Measurements from ENCODE around the gene CYREN. TPM values are rescaled to one million over a fixed set of nuclear protein-coding genes. Genes with fewer than 3 reads are reported as not detected.
"Not testable (repeated sequence)": the region's sequence is repeated elsewhere in the genome, so short reads cannot be mapped to it uniquely, and the experiment has no call there.

The CYREN gene
- total and polyA plus RNA-seq, 2 of the 13 experiments (the other 11 are each of a cell fraction or from before 2014, with no cell fraction given) = 20.7 to 60.7 TPM

- H3K4me3 ChIP-seq (replicated peaks in 1 of 3; ENCODE audit: insufficient read depth in 1 of 3, low read depth in 2 of 3, low read length in 3 of 3) = no peak overlapping the region
- intact Hi-C loops (cut with micrococcal nuclease; ENCODE audit: unreplicated experiment) (no loop called here), in situ Hi-C loops (cut with HindIII; ENCODE audit: extremely low pct_ligation_motif_present, low pct_unique_long_range_greater_than_20kb) (no loop called here)
- no peaks in the 10 kb centered on the region for H3K36me3 ChIP-seq (replicated peaks in 1 of 2; ENCODE audit: control insufficient read depth in 1 of 2, insufficient read depth in 2 of 2, low read length in 2 of 2)
- H4K20me1 ChIP-seq (ENCODE audit: insufficient read depth, low read length) = no peaks in the 10 kb centered on the region
- CTCF ChIA-PET (ENCODE audit: low intra/inter-chr PET ratio, low total read pairs) = no interaction called here
- H3K4me1 ChIP-seq (ENCODE audit: insufficient read depth, low read length) = 0 out of 2 replicates have a peak, but pooled peaks cover 6% of the 10 kb centered on the region
- no TSS peak for BruUV-seq (replicated peaks)
- WGBS (ENCODE audit: low lambda C conversion rate) = no CpG with 5 or more reads among the region's 1 CpG
- H3K27me3 ChIP-seq (ENCODE audit: control insufficient read depth in 1 of 2, insufficient read depth in 2 of 2, low read length in 2 of 2) = no peaks in the 10 kb centered on the region
- POLR2A ChIA-PET = no interaction called here
- H3K9ac ChIP-seq (ENCODE audit: insufficient read depth, low read depth, low read length) = no peak overlapping the region
- H3K27ac ChIP-seq (ENCODE audit: extremely low read length, insufficient read depth, low read length) = no peak overlapping the region
- H3K9me3 ChIP-seq (ENCODE audit: low read length) = peaks cover 11% of the 10 kb centered on the region; the same call in 1 of the 2 replicates
- no peak overlapping the region for H3K4me2 ChIP-seq (ENCODE audit: low read depth, low read length)
- H2AFZ ChIP-seq (ENCODE audit: low read length) = no peak overlapping the region
- no peak for FAIRE-seq
- peak; percentile 63 for ATAC-seq
- DNase-seq (ENCODE audit: low spot score) = no peak
- H3K79me2 ChIP-seq (ENCODE audit: insufficient read depth, low read length) = no peaks in the 10 kb centered on the region
- TF ChIP-seq RBM39 (IDR thresholded peaks at IDR 0.05; ENCODE audit: low read depth, low read length, poor library complexity, severe bottlenecking) (no peak), THAP11 (CRISPR knock-in tag; IDR thresholded peaks at IDR 0.05) (no peak), PBX3 (CRISPR knock-in tag; IDR thresholded peaks at IDR 0.05; ENCODE audit: borderline replicate concordance) (no peak), ZNF644 (CRISPR knock-in tag; IDR thresholded peaks at IDR 0.05; ENCODE audit: low read depth) (no peak), ZNF282 (IDR thresholded peaks at IDR 0.05; ENCODE audit: partially characterized antibody) (no peak), TEAD3 (CRISPR knock-in tag; optimal IDR thresholded peaks at IDR 0.05; ENCODE audit: borderline replicate concordance) (no peak), SMARCC2 (IDR thresholded peaks at IDR 0.05) (no peak), GLI4 (CRISPR knock-in tag; IDR thresholded peaks at IDR 0.05; ENCODE audit: borderline replicate concordance) (no peak)
Observed at GRCh38 chr7:135128931-135129330, 41.6 kb downstream of the CYREN start.

DNA sequence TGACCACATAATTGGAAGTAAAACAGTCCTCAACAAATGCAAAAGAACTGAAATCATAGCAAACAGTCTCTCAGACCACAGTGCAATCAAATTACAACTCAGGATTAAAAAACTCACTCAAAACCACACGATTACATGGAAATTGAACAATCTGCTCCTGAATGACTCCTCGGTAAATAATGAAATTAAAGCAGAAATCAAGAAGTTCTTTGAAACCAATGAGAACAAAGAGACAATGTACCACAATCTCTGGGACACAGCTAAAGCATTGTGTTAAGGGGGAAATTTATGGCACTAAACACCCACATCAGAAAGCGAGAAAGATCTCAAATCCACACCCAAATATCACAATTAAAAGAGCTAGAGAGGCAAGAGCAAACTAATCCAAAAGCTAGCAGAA lies 45.9 kb downstream of the CYREN start:
- ATAC-seq; H2AFZ ChIP-seq (ENCODE audit: low read length); BruUV-seq (replicated peaks); intact Hi-C loops (cut with micrococcal nuclease; ENCODE audit: unreplicated experiment); H3K79me2 ChIP-seq (ENCODE audit: insufficient read depth, low read length); H3K4me3 ChIP-seq (replicated peaks in 1 of 3; ENCODE audit: insufficient read depth in 1 of 3, low read depth in 2 of 3, low read length in 3 of 3); CTCF ChIA-PET (ENCODE audit: low intra/inter-chr PET ratio, low total read pairs); H3K9ac ChIP-seq (ENCODE audit: insufficient read depth, low read depth, low read length); H4K20me1 ChIP-seq (ENCODE audit: insufficient read depth, low read length); H3K4me1 ChIP-seq (ENCODE audit: insufficient read depth, low read length); H3K36me3 ChIP-seq (replicated peaks in 1 of 2; ENCODE audit: control insufficient read depth in 1 of 2, insufficient read depth in 2 of 2, low read length in 2 of 2); H3K9me3 ChIP-seq (ENCODE audit: low read length); H3K27me3 ChIP-seq (ENCODE audit: control insufficient read depth in 1 of 2, insufficient read depth in 2 of 2, low read length in 2 of 2); H3K27ac ChIP-seq (ENCODE audit: extremely low read length, insufficient read depth, low read length); FAIRE-seq; H3K4me2 ChIP-seq (ENCODE audit: low read depth, low read length); in situ Hi-C loops (cut with HindIII; ENCODE audit: extremely low pct_ligation_motif_present, low pct_unique_long_range_greater_than_20kb); POLR2A ChIA-PET; DNase-seq (ENCODE audit: low spot score): not testable (repeated sequence)
- 19% methylated on average over 3 of the region's 3 CpGs for WGBS (ENCODE audit: low lambda C conversion rate)
